ENCODE results near the gene SEC22C. TPM values are rescaled to one million over a fixed set of nuclear protein-coding genes. Genes with fewer than 3 reads are reported as not detected.

Gene SEC22C
- total and polyA plus RNA-seq, 2 of the 13 experiments (the other 11 are each of a cell fraction or from before 2014, with no cell fraction given) = 20.0 to 40.0 TPM

DNA sequence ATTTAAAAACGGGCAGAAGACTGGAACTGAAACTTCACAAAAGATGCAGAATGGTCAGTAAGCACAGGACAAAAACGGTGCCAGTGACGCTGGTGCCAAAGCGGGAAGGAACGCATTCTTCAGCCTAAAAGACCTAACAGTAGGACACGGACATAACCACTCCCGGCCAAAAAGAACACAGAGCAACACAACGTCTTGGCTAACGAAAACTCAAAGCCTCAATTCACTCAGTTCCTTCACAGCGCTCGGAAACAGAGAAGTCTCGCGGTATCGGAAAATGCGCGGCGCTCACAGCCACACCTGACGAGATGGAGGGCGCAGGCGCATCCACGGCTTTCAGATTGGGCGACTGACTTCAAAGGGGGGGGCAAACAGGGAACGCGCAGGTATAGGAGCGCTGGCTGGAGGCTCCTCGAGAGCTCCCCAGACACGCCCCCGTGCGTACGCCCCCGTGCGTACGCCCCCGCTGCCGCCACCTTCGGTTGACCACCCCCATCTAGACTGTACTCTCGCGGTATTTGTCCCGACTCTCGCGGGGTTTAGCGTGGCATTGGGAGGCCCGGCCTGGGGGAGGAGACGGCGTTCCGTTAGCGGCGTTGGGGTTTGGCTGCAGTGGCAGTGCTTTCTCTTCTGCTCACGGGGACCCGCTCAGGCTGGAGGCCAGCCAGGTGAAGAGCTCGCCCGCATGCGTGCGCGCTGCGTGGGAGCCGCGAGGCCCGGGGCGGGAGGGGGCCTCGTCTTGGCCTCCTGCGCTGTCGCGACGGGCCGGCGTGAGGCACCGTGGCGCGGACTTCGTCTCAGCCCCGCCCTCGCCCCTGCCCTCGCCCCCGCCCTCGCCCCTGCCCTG is 18.6 kb upstream of the SEC22C start, which contains the start of gene NKTR (continued):
- TF ChIP-seq, protein P1, sequence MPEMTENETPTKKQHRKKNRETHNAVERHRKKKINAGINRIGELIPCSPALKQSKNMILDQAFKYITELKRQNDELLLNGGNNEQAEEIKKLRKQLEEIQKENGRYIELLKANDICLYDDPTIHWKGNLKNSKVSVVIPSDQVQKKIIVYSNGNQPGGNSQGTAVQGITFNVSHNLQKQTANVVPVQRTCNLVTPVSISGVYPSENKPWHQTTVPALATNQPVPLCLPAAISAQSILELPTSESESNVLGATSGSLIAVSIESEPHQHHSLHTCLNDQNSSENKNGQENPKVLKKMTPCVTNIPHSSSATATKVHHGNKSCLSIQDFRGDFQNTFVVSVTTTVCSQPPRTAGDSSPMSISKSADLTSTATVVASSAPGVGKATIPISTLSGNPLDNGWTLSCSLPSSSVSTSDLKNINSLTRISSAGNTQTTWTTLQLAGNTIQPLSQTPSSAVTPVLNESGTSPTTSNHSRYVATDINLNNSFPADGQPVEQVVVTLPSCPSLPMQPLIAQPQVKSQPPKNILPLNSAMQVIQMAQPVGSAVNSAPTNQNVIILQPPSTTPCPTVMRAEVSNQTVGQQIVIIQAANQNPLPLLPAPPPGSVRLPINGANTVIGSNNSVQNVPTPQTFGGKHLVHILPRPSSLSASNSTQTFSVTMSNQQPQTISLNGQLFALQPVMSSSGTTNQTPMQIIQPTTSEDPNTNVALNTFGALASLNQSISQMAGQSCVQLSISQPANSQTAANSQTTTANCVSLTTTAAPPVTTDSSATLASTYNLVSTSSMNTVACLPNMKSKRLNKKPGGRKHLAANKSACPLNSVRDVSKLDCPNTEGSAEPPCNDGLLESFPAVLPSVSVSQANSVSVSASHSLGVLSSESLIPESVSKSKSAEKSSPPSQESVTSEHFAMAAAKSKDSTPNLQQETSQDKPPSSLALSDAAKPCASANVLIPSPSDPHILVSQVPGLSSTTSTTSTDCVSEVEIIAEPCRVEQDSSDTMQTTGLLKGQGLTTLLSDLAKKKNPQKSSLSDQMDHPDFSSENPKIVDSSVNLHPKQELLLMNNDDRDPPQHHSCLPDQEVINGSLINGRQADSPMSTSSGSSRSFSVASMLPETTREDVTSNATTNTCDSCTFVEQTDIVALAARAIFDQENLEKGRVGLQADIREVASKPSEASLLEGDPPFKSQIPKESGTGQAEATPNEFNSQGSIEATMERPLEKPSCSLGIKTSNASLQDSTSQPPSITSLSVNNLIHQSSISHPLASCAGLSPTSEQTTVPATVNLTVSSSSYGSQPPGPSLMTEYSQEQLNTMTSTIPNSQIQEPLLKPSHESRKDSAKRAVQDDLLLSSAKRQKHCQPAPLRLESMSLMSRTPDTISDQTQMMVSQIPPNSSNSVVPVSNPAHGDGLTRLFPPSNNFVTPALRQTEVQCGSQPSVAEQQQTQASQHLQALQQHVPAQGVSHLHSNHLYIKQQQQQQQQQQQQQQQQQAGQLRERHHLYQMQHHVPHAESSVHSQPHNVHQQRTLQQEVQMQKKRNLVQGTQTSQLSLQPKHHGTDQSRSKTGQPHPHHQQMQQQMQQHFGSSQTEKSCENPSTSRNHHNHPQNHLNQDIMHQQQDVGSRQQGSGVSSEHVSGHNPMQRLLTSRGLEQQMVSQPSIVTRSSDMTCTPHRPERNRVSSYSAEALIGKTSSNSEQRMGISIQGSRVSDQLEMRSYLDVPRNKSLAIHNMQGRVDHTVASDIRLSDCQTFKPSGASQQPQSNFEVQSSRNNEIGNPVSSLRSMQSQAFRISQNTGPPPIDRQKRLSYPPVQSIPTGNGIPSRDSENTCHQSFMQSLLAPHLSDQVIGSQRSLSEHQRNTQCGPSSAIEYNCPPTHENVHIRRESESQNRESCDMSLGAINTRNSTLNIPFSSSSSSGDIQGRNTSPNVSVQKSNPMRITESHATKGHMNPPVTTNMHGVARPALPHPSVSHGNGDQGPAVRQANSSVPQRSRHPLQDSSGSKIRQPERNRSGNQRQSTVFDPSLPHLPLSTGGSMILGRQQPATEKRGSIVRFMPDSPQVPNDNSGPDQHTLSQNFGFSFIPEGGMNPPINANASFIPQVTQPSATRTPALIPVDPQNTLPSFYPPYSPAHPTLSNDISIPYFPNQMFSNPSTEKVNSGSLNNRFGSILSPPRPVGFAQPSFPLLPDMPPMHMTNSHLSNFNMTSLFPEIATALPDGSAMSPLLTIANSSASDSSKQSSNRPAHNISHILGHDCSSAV (CRISPR knock-in tag; IDR thresholded peaks at IDR 0.05; ENCODE audit: borderline replicate concordance) = no peak
- TF ChIP-seq CHD4 (IDR thresholded peaks at IDR 0.05; ENCODE audit: borderline replicate concordance, low read length) (no peak), TGIF2 (CRISPR knock-in tag; IDR thresholded peaks at IDR 0.05) (peak; percentile 40; the same call in 1 of the 2 replicates), KLF16 (CRISPR knock-in tag; IDR thresholded peaks at IDR 0.05) (peak; percentile 48 to 96; a peak in 2 of 4 replicates), ZNF510 (CRISPR knock-in tag; IDR thresholded peaks at IDR 0.05; ENCODE audit: low read depth) (peak; percentile 71; the same call in 1 of the 2 replicates), XBP1 (CRISPR knock-in tag; IDR thresholded peaks at IDR 0.05) (no peak), NR2F1 (CRISPR knock-in tag; IDR thresholded peaks at IDR 0.05) (no peak), ZSCAN31 (CRISPR knock-in tag; IDR thresholded peaks at IDR 0.05; ENCODE audit: low read depth) (peak; percentile 70)
- TF ChIP-seq, protein P2, sequence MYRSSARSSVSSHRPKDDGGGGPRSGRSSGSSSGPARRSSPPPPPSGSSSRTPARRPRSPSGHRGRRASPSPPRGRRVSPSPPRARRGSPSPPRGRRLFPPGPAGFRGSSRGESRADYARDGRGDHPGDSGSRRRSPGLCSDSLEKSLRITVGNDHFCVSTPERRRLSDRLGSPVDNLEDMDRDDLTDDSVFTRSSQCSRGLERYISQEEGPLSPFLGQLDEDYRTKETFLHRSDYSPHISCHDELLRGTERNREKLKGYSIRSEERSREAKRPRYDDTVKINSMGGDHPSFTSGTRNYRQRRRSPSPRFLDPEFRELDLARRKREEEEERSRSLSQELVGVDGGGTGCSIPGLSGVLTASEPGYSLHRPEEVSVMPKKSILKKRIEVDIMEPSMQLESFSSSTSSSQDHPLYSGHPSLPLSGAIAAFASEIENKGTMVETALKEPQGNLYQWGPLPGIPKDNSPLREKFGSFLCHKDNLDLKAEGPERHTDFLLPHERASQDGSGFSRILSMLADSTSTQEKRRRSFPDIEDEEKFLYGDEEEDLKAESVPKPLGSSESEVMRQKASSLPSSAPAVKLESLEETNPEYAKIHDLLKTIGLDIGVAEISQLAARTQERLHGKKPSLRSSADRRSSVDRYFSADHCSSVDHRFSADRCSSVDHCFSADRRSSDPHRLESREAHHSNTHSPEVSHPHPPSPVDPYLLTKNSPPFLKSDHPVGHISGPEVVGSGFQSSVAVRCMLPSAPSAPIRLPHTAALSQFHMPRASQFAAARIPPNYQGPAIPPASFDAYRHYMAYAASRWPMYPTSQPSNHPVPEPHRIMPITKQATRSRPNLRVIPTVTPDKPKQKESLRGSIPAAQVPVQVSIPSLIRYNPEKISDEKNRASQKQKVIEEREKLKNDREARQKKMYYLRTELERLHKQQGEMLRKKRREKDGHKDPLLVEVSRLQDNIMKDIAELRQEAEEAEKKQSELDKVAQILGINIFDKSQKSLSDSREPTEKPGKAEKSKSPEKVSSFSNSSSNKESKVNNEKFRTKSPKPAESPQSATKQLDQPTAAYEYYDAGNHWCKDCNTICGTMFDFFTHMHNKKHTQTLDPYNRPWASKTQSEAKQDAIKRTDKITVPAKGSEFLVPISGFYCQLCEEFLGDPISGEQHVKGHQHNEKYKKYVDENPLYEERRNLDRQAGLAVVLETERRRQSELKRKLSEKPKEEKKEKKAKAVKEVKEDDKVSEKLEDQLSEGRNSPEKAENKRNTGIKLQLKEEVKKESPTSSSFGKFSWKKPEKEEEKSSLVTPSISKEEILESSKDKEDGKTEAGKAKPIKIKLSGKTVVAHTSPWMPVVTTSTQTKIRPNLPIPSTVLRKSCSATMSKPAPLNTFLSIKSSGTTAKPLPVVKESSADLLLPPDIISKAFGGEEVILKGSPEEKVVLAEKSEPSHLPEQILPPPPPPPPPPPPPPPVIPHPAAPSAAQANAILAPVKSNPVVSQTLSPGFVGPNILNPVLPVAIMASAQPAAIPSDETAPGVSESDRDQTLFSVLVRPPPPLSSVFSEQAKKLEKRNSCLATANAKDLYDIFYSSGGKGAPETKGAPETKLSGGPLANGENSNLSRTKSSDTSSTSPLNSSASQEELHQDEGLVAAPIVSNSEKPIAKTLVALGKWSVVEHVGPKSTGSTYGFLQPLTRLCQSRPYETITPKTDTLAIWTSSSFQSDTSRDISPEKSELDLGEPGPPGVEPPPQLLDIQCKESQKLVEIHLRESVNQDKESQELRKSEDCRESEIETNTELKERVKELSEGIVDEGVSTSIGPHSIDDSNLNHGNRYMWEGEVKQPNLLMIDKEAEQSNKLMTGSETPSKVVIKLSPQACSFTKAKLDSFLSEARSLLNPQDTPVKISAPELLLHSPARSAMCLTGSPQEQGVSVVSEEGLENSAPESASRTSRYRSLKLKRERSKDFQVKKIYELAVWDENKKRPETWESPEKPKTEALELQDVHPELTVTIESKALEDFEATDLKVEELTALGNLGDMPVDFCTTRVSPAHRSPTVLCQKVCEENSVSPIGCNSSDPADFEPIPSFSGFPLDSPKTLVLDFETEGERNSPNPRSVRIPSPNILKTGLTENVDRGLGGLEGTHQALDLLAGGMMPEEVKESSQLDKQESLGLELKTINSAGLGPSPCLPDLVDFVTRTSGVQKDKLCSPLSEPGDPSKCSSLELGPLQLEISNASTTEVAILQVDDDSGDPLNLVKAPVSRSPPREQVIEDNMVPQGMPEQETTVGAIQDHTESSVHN (CRISPR knock-in tag; IDR thresholded peaks at IDR 0.05) = no peak
- TF ChIP-seq, protein P3, sequence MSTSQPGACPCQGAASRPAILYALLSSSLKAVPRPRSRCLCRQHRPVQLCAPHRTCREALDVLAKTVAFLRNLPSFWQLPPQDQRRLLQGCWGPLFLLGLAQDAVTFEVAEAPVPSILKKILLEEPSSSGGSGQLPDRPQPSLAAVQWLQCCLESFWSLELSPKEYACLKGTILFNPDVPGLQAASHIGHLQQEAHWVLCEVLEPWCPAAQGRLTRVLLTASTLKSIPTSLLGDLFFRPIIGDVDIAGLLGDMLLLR (CRISPR knock-in tag; IDR thresholded peaks at IDR 0.05) = peak; percentile 81

Data from HepG2 (cell line).